ENCODE data around the gene ABHD17C.

The ABHD17C gene

GRCh38 chr15:80777826-80778620, 82.9 kb downstream of the ABHD17C start:
- H3K27ac ChIP-seq = no peak overlapping the region
- TF ChIP-seq, protein P1, sequence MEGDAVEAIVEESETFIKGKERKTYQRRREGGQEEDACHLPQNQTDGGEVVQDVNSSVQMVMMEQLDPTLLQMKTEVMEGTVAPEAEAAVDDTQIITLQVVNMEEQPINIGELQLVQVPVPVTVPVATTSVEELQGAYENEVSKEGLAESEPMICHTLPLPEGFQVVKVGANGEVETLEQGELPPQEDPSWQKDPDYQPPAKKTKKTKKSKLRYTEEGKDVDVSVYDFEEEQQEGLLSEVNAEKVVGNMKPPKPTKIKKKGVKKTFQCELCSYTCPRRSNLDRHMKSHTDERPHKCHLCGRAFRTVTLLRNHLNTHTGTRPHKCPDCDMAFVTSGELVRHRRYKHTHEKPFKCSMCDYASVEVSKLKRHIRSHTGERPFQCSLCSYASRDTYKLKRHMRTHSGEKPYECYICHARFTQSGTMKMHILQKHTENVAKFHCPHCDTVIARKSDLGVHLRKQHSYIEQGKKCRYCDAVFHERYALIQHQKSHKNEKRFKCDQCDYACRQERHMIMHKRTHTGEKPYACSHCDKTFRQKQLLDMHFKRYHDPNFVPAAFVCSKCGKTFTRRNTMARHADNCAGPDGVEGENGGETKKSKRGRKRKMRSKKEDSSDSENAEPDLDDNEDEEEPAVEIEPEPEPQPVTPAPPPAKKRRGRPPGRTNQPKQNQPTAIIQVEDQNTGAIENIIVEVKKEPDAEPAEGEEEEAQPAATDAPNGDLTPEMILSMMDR (IDR thresholded peaks at IDR 0.05) = no peak

GRCh38 chr15:80778621-80778963, 83.5 kb downstream of the ABHD17C start:
- Histone ChIP-seq H3K27ac (no peak overlapping the region), H3K9ac (no peak overlapping the region), H3K36me3 (ENCODE audit: control insufficient read depth, insufficient read depth, low read length) (no peaks in the 10 kb centered on the region), H2AFZ (peak overlapping the region; percentile 75), H3K4me2 (ENCODE audit: low read length) (peak overlapping the region; percentile 76), H3K9me3 (ENCODE audit: control insufficient read depth, low read length) (no peaks in the 10 kb centered on the region), H3K27me3 (ENCODE audit: control insufficient read depth, insufficient read depth, low read length) (no peaks in the 10 kb centered on the region), H3K4me3 (ENCODE audit: low read depth, low read length) (no peak overlapping the region), H3K4me1 (no peaks in the 10 kb centered on the region), H3K79me2 (no peaks in the 10 kb centered on the region)
- TF ChIP-seq, protein P1 (IDR thresholded peaks at IDR 0.05) = no peak

More at GRCh38 chr15:80777826-80778620, 82.9 kb downstream of the ABHD17C start:
- Histone ChIP-seq H3K9ac (no peak overlapping the region), H3K4me3 (ENCODE audit: low read depth, low read length) (no peak overlapping the region), H3K4me2 (ENCODE audit: low read length) (no peak overlapping the region), H3K36me3 (ENCODE audit: control insufficient read depth, insufficient read depth, low read length) (no peaks in the 10 kb centered on the region), H3K9me3 (ENCODE audit: control insufficient read depth, low read length) (no peaks in the 10 kb centered on the region), H3K27me3 (ENCODE audit: control insufficient read depth, insufficient read depth, low read length) (no peaks in the 10 kb centered on the region), H2AFZ (no peak overlapping the region), H3K4me1 (no peaks in the 10 kb centered on the region), H3K79me2 (no peaks in the 10 kb centered on the region)

DNA sequence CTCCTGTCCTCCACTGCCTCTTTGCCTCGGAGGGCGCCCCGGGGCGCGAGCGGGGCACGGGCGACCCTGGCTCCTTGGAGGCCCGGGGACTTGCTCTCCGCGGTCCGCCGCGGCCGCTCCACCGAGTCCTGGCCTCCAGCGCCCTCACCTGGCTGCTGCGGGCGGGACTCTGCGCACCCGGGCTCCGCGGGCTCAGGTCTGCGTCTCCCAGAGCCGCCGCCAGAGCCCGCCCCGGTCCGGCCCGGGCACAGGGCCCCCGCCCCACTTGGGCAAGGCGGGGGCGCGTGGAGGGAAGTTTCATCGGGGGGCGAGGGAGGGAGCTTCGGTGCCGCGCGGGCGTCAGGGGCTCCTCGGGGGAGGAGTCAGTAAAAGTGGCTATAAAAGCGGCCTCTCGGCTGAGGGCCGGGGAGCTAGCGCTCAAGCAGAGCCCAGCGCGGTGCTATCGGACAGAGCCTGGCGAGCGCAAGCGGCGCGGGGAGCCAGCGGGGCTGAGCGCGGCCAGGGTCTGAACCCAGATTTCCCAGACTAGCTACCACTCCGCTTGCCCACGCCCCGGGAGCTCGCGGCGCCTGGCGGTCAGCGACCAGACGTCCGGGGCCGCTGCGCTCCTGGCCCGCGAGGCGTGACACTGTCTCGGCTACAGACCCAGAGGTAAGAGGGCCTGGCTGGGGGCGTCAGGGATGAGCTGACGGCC, 84.0 kb downstream of the ABHD17C start, which contains the start of gene CEMIP:
Gene CEMIP, plus strand, starts transcription at position 407 of the 694 bp plus-strand sequence. CDS start 94,510 bp downstream, outside the sequence.
- Histone ChIP-seq H3K36me3 (ENCODE audit: control insufficient read depth, insufficient read depth, low read length) (no peaks in the 10 kb centered on the region), H3K79me2 (no peaks in the 10 kb centered on the region), H3K4me3 (ENCODE audit: low read depth, low read length) (peak within 1 kb of the TSS; percentile 12), H3K4me2 (ENCODE audit: low read length) (peak within 1 kb of the TSS; percentile 76), H3K9me3 (ENCODE audit: control insufficient read depth, low read length) (no peaks in the 10 kb centered on the region), H3K27ac (no peak within 1 kb of the TSS), H3K9ac (no peak within 1 kb of the TSS), H3K27me3 (ENCODE audit: control insufficient read depth, insufficient read depth, low read length) (no peaks in the 10 kb centered on the region), H3K4me1 (no peaks in the 10 kb centered on the region), H2AFZ (peak within 1 kb of the TSS; percentile 75)
- TF ChIP-seq, protein P1 (IDR thresholded peaks at IDR 0.05) = peak; percentile 72

- TF ChIP-seq, protein P1 (IDR thresholded peaks at IDR 0.05) = no peak
- H3K79me2 ChIP-seq = no peaks in the 10 kb centered on the region
- peak overlapping the region; percentile 76 for H3K4me2 ChIP-seq (ENCODE audit: low read length)
- H3K36me3 ChIP-seq (ENCODE audit: control insufficient read depth, insufficient read depth, low read length) = no peaks in the 10 kb centered on the region
- no peak overlapping the region for H3K9ac ChIP-seq
- no peaks in the 10 kb centered on the region for H3K27me3 ChIP-seq (ENCODE audit: control insufficient read depth, insufficient read depth, low read length)
- H3K9me3 ChIP-seq (ENCODE audit: control insufficient read depth, low read length) = no peaks in the 10 kb centered on the region
- H3K4me1 ChIP-seq = no peaks in the 10 kb centered on the region
- H3K27ac ChIP-seq = no peak overlapping the region
- peak overlapping the region; percentile 12 for H3K4me3 ChIP-seq (ENCODE audit: low read depth, low read length)
- peak overlapping the region; percentile 75 for H2AFZ ChIP-seq
Measured at GRCh38 chr15:80779658-80780415, 84.7 kb downstream of the ABHD17C start.
